Measurements from ENCODE around the gene GRM8.

The GRM8 gene

DNA sequence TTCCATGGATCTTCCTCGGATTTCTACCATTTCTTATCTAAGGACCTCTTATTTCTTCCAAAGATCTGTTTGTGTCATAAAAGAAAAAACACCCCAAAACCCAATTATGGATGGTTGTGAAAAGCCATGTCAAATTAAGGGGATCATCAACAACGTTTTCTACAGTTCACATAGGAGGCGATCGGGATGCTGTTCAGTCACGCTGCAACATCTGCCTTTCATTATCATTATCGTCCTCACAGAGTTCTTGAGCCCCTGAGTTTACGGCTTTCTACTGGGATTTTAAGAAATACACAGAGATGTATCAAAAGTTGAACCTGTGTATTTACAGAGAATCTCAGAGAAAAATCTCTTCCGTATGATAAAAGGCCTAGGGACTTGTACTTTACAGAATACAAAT lies 101.4 kb downstream of the GRM8 start:
- TF ChIP-seq, protein P1, sequence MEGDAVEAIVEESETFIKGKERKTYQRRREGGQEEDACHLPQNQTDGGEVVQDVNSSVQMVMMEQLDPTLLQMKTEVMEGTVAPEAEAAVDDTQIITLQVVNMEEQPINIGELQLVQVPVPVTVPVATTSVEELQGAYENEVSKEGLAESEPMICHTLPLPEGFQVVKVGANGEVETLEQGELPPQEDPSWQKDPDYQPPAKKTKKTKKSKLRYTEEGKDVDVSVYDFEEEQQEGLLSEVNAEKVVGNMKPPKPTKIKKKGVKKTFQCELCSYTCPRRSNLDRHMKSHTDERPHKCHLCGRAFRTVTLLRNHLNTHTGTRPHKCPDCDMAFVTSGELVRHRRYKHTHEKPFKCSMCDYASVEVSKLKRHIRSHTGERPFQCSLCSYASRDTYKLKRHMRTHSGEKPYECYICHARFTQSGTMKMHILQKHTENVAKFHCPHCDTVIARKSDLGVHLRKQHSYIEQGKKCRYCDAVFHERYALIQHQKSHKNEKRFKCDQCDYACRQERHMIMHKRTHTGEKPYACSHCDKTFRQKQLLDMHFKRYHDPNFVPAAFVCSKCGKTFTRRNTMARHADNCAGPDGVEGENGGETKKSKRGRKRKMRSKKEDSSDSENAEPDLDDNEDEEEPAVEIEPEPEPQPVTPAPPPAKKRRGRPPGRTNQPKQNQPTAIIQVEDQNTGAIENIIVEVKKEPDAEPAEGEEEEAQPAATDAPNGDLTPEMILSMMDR (conservative IDR thresholded peaks at IDR 0.05) = no peak
- TF ChIP-seq ZFX (IDR thresholded peaks at IDR 0.05) = no peak
- no peak overlapping the region for H3K27ac ChIP-seq

DNA sequence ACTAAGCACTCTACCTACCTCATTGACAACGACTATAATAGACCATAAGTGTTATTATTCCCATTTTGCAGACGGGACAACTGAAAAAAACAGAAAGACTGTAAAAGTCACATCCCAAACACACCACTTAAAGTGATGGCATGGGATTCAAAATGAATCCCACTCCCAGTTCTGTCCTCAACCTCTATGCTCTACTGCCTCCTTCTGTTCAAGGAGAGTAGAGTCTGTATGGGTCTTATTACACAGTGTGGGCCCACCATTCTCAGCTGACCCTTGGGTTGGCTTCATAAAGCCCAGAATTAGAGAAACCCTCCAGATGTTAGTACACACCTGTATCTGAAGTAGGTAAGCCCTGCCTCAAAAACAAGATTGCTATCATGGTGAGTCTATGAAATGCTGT lies 102.2 kb downstream of the GRM8 start:
- no peak overlapping the region for H3K27ac ChIP-seq
- TF ChIP-seq ZFX (IDR thresholded peaks at IDR 0.05) = no peak
- TF ChIP-seq, protein P1 (conservative IDR thresholded peaks at IDR 0.05) = peak; percentile 28

DNA sequence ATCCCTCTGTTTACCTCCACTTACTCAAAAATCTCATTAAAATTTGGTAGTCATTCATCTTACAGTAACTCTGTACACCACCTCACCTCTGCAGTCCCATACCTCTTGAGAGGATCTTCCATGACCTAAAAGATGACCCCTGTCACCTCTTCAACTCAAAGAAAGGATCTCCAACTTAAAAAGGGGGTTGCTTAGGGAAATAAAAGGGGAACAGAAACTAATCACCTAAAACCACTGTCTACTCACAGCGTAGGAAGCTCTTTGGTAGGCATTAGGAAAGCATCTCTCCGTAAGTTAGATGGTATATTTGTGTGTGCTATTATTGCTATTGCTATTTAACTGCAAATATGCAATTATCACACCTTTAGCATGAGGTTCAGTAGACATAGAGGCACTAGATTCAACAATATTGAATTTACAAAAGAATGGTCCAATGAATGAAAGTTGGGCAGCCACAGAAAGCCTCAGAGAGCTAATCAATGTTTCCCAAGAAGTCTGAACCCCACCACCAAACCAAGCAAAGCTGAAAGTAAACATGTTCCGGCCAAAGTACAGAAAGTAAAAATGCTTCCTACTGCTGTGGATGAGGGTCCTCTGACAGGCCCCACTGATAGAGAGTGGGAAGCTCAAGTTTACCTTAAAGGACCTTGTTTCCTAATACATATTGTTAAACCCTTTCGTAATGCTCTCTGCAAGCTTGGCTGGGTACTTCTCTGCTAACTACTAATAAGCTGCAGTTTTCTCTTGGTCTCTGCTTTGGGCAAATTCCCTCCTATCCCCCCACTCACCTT lies 105.8 kb downstream of the GRM8 start:
- TF ChIP-seq, protein P1 (conservative IDR thresholded peaks at IDR 0.05) = no peak
- no peak for TF ChIP-seq ZFX (IDR thresholded peaks at IDR 0.05)
- no peak overlapping the region for H3K27ac ChIP-seq

DNA sequence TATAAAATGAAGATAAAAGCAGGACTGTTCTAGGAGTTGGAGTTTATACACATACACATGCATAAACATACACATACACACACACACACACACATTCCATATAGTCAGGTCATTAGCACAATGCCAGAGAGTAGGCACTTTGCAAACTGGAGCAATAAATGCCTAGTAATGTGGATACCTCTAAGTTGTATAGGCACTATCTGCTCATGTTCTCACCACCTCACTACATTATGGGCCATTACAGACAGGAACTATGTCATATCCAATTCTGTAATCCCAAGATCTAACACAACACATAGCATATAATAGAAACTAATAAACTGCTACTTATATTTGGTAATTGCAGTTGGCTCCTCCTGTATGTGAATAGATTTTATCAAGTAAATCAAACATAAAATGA lies 115.6 kb downstream of the GRM8 start:
- TF ChIP-seq, protein P1 (conservative IDR thresholded peaks at IDR 0.05) = no peak
- TF ChIP-seq ZFX (IDR thresholded peaks at IDR 0.05) = no peak
- no peak overlapping the region for H3K27ac ChIP-seq

DNA sequence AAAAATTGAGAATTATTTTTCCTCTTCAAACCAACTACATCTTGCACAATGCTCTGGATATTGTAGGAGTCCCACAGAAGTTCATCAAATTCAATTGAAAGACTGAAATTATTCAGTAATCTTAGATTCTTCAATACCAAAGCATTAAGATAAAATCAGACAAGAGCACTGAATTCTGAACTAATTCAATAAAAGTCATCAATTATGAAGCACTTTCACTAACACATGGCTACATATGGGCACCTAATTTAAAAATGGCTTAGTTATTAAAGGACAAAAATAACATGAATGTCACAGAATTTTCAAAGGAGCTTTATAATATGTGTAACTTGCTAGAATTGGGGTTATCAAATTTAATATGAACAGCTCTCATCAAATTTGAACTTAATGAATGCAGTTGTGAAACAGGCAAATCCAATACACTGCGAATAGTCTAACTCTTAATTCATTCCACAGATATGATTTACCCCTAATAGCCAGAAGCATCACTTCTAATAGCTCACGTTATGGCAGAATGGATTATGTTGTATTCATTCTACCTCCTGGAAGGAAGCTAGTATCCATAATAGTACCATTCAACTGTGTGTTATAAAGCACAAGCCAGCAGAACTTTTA lies 116.8 kb downstream of the GRM8 start:
- TF ChIP-seq, protein P1 (conservative IDR thresholded peaks at IDR 0.05) = no peak
- TF ChIP-seq ZFX (IDR thresholded peaks at IDR 0.05) = no peak
- H3K27ac ChIP-seq = no peak overlapping the region

DNA sequence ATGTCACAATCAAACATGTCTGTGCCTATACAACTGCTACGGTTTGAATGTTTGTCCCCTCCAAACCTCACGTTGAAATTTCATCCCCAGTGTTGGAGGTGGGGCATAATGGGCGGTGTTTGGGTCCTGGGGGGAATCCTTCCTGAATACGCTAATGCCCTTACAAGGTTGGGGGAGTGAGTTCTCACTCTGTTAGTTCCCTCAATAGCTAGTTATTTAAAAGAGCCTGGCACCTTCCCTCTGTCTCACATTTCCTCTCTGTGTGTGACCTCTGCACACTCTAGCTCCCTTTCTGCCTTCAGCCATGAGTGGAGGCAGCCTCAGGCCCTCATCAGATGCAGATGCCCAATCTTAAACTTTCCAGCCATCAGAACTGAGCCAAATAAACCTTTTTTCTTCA lies 129.5 kb downstream of the GRM8 start:
- no peak for TF ChIP-seq ZFX (IDR thresholded peaks at IDR 0.05)
- TF ChIP-seq, protein P1 (conservative IDR thresholded peaks at IDR 0.05) = no peak
- H3K27ac ChIP-seq = no peak overlapping the region

DNA sequence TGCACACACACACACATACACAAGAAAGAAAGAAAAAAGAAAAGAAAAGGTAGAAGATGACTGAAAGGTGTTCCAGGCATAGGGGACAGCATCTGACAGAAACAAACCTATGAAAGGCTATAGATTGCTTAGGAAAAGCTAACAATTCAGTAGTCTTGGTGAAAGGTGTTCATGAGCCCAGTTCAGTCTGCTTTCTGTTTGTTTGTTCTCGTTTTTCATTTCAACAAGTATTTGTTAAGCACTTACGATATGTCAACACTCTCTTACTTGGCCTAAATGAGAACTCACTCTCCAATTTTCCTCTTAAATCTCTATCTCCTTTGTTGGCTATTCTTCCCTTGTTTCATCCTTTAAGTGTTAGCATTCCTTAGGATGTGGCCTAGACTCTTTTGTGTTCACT lies 133.2 kb downstream of the GRM8 start:
- no peak overlapping the region for H3K27ac ChIP-seq

More for the DNA sequence above, 133.2 kb downstream of the GRM8 start:
- TF ChIP-seq, protein P1 (conservative IDR thresholded peaks at IDR 0.05) = no peak
- no peak for TF ChIP-seq ZFX (IDR thresholded peaks at IDR 0.05)
